K562 (cell line): Measurements from ENCODE around the gene PEAR1. TPM values are rescaled to one million over a fixed set of nuclear protein-coding genes. Genes with fewer than 3 reads are reported as not detected.

Experiments
- ATAC-seq: fragments of 200-7000 bp; cut with Tn5 transposase; 3 replicates; pipeline ENCODE4 v1.9.1; 2020; ENCODE audit warnings: moderate library complexity
- BruUV-seq: library from RNA; stranded (reverse); fragments of 400-500 nt; replicated peaks from 2 replicates; lab custom pipeline; 2021; lab: Mats Ljungman, UMichigan
- CTCF ChIA-PET: fragments of 300-600 bp; formaldehyde crosslinking; extraction: SDS; loops from one replicate; lab custom pipeline; 2021; ENCODE audit warnings: low intra/inter-chr PET ratio; lab: Yijun Ruan, JAX
- POLR2A ChIA-PET: fragments of 300-600, 350-650 bp; sonication (Branson Sonifier 250); formaldehyde crosslinking; extraction: SDS; loops from one replicate; lab custom pipeline; 2021; ENCODE audit warnings: antibody characterized with exemption, inconsistent platforms; lab: Yijun Ruan, JAX
- DNase-seq, 4 experiments: peaks; one replicate each; pipeline versions ENCODE4 v3.0.0 to v3.0.0-alpha.2; 2011 to 2018; ENCODE audit warnings: low spot score in 3 of 4, mixed read lengths in 3 of 4; ENCODE audit errors: extremely low read depth in 1 of 4
- FAIRE-seq: peaks from 2 replicates; lab custom pipeline; 2011; peaks lifted over from hg19 to GRCh38; lab: Jason Lieb, UNC
- H2AFZ ChIP-seq: 2 replicates; pipeline ENCODE4 v1.6.0; 2011; ENCODE audit warnings: low read depth, low read length, control low read depth, inconsistent platforms
- H3K27ac ChIP-seq: fragments of 200-600 bp; 3 replicates; pipeline ENCODE4 v1.8.0; 2011; ENCODE audit warnings: low read depth, mild to moderate bottlenecking, control low read depth, inconsistent platforms, low read length, moderate library complexity, mixed read lengths; ENCODE audit errors: extremely low read depth
- H3K27me3 ChIP-seq, 2 experiments: fragments of 300-600 bp in 1 of 2; 2 replicates in 1 of 2; 3 replicates in 1 of 2; pipeline versions ENCODE4 v1.6.0 to v1.8.0; 2011; ENCODE audit warnings: inconsistent platforms in 2 of 2, low read length in 2 of 2, mild to moderate bottlenecking in 1 of 2, mixed read lengths in 1 of 2, moderate library complexity in 1 of 2; ENCODE audit not compliant: control insufficient read depth in 2 of 2, insufficient read depth in 2 of 2
- H3K36me3 ChIP-seq: fragments of 300-600 bp; 3 replicates; pipeline ENCODE4 v1.8.0; 2011; ENCODE audit warnings: mild to moderate bottlenecking, low read length, inconsistent platforms; ENCODE audit not compliant: control insufficient read depth, insufficient read depth
- H3K4me1 ChIP-seq, 2 experiments: fragments of 200-600 bp in 1 of 2; replicated peaks in 1 of 2; 2 replicates in 1 of 2; 3 replicates in 1 of 2; pipeline versions ENCODE4 v1.5.1 to v1.8.0; 2011; ENCODE audit warnings: inconsistent platforms in 2 of 2, low read length in 2 of 2, mild to moderate bottlenecking in 1 of 2, mixed read lengths in 1 of 2, moderate library complexity in 1 of 2; ENCODE audit not compliant: control insufficient read depth in 2 of 2, insufficient read depth in 2 of 2
- H3K4me2 ChIP-seq: 2 replicates; pipeline ENCODE4 v1.6.1; 2011; ENCODE audit warnings: low read length, control low read depth, inconsistent platforms, mixed read lengths; ENCODE audit not compliant: insufficient read depth
- H3K4me3 ChIP-seq: fragments of 200-600 bp; sonication (generic), shearing (Covaris generic); 2 replicates; pipeline ENCODE4 v1.5.1; 2016; ENCODE audit warnings: control low read depth, inconsistent platforms
- H3K79me2 ChIP-seq: fragments of 200-600 bp; 3 replicates; pipeline ENCODE4 v1.8.0; 2011; ENCODE audit warnings: low read length, inconsistent platforms; ENCODE audit not compliant: control insufficient read depth, insufficient read depth
- H3K9ac ChIP-seq, 2 experiments: 2 replicates each; pipeline versions ENCODE4 v1.6.0 to v1.6.1; 2011; ENCODE audit warnings: low read depth in 2 of 2, low read length in 2 of 2, control low read depth in 1 of 2, inconsistent platforms in 1 of 2, mild to moderate bottlenecking in 1 of 2, mixed read lengths in 1 of 2; ENCODE audit not compliant: insufficient read depth in 1 of 2
- H3K9me1 ChIP-seq: one replicate; pipeline ENCODE4 v1.6.0; 2011; ENCODE audit warnings: inconsistent platforms, mild to moderate bottlenecking, low read length, moderate library complexity; ENCODE audit not compliant: control insufficient read depth, insufficient read depth
- H3K9me3 ChIP-seq: replicated peaks from 2 replicates; pipeline ENCODE4 v1.5.1; 2011; ENCODE audit warnings: low read depth, low read length, inconsistent platforms; ENCODE audit not compliant: control insufficient read depth, insufficient read depth
- H4K20me1 ChIP-seq: replicated peaks from 2 replicates; pipeline ENCODE4 v1.6.1; 2011; ENCODE audit warnings: low read length, inconsistent platforms, mixed read lengths; ENCODE audit not compliant: control insufficient read depth, insufficient read depth
- CBFA2T3 ChIP-seq: fragments of 450-650 bp; IDR thresholded peaks from 2 replicates; pipeline ENCODE4 v1.6.1; 2017
- CBX8 ChIP-seq: fragments of 200-600 bp; sonication (generic); IDR thresholded peaks from 2 replicates; pipeline ENCODE4 v1.6.1; 2012; ENCODE audit warnings: borderline replicate concordance, mixed run types, low read depth, mild to moderate bottlenecking, moderate library complexity, mixed read lengths, low read length, control low read depth, inconsistent platforms; ENCODE audit not compliant: poor library complexity, severe bottlenecking; ENCODE audit errors: extremely low read depth
- CTCF ChIP-seq, 3 experiments: IDR thresholded peaks in 2 of 3; conservative IDR thresholded peaks in 1 of 3; 2 replicates each; pipeline ENCODE4 v1.5.1; 2011 to 2012; ENCODE audit warnings: low read length in 3 of 3, mild to moderate bottlenecking in 3 of 3, control low read depth in 2 of 3, improper control_type of control experiment in 1 of 3, inconsistent platforms in 1 of 3, low read depth in 1 of 3, mixed read lengths in 1 of 3, moderate library complexity in 1 of 3; ENCODE audit not compliant: insufficient read depth in 2 of 3
- GABPA ChIP-seq: fragments of 200-800 bp; sonication (Bioruptor generic); conservative IDR thresholded peaks from 2 replicates; pipeline ENCODE4 v1.6.1; 2016; ENCODE audit warnings: low read depth, missing genetic modification characterization, missing compliant biosample characterization
- ID3 ChIP-seq, 2 experiments: fragments of 250-450 bp in 1 of 2; fragments of 450-650 bp in 1 of 2; sonication (Bioruptor Pico) in 1 of 2; IDR thresholded peaks; 2 replicates each; pipeline versions ENCODE4 v1.6.1 to v1.8.0; 2016 to 2021; ENCODE audit warnings: mild to moderate bottlenecking in 2 of 2, moderate library complexity in 2 of 2, missing compliant biosample characterization in 1 of 2, missing genetic modification characterization in 1 of 2
- MIER1 ChIP-seq: fragments of 450-650 bp; IDR thresholded peaks from 2 replicates; pipeline ENCODE4 v1.6.1; 2016; ENCODE audit warnings: antibody characterized with exemption, mild to moderate bottlenecking, low read depth
- NFE2 ChIP-seq: IDR thresholded peaks from 2 replicates; pipeline ENCODE4 v1.6.1; 2014; ENCODE audit warnings: antibody characterized with exemption, low read depth
- NFIC ChIP-seq: fragments of 450-650 bp; IDR thresholded peaks from 2 replicates; pipeline ENCODE4 v1.6.1; 2017; ENCODE audit warnings: mild to moderate bottlenecking, inconsistent platforms
- NR2C2 ChIP-seq, 2 experiments: fragments of 200-800 bp in 1 of 2; sonication (Bioruptor generic) in 1 of 2; sonication (generic) in 1 of 2; formaldehyde crosslinking in 1 of 2; IDR thresholded peaks; 2 replicates each; pipeline versions ENCODE4 v1.6.1 to v1.8.0; 2016 to 2022; ENCODE audit warnings: mild to moderate bottlenecking in 1 of 2, missing compliant biosample characterization in 1 of 2, missing genetic modification characterization in 1 of 2, missing genetic modification reagents in 1 of 2
- POU5F1 ChIP-seq: fragments of 150-350 bp; IDR thresholded peaks from 2 replicates; pipeline ENCODE4 v1.6.1; 2014; ENCODE audit warnings: borderline replicate concordance, low read length, low read depth, mild to moderate bottlenecking; ENCODE audit not compliant: partially characterized antibody
- RNF2 ChIP-seq: sonication (generic); IDR thresholded peaks from 2 replicates; pipeline ENCODE4 v1.6.1; 2016
- ZBTB7A ChIP-seq: IDR thresholded peaks from 2 replicates; pipeline ENCODE4 v1.6.1; 2011; ENCODE audit warnings: low read depth, mild to moderate bottlenecking, low read length, moderate library complexity, borderline replicate concordance; ENCODE audit not compliant: control insufficient read depth
- ZKSCAN1 ChIP-seq: fragments of 150-350 bp; IDR thresholded peaks from 2 replicates; pipeline ENCODE4 v1.6.1; 2016; ENCODE audit warnings: low read depth, low read length
- ZNF354B ChIP-seq: fragments of 250-450 bp; sonication (Bioruptor Pico); IDR thresholded peaks from 2 replicates; pipeline ENCODE4 v1.4.0; 2020
- ZNF586 ChIP-seq: fragments of 450-650 bp; formaldehyde crosslinking; conservative IDR thresholded peaks from 2 replicates; pipeline ENCODE4 v1.4.0; 2020; ENCODE audit warnings: mild to moderate bottlenecking, moderate library complexity
- WGBS: fragments of 100-300 bp; shearing (Covaris generic); methylation state at CpG from one replicate; pipeline ENCODE4 v1.1.6; 2016; ENCODE audit warnings: low coverage, mixed read lengths; ENCODE audit not compliant: insufficient coverage; ENCODE audit errors: missing lambda C conversion rate; 5-methylcytosine and 5-hydroxymethylcytosine counted together
- in situ Hi-C: fragments of 300-500 bp; cut with MboI; formaldehyde crosslinking; loops from 4 replicates; pipeline ENCODE4 v1.15.0; 2018; ENCODE audit warnings: inconsistent platforms, mixed read lengths
- intact Hi-C: fragments of 100-400 bp; cut with micrococcal nuclease; formaldehyde crosslinking; loops from 2 replicates; pipeline ENCODE4 v1.14.2; 2022
- polyA plus RNA-seq, 8 experiments: library from polyadenylated mRNA; depleted of rRNA in 4 of 8; stranded (reverse) in 5 of 8; unstranded in 3 of 8; fragments of >200 nt; fragmentation: Nextera tagmentation in 2 of 8; fragmentation: Illumina TruSeq in 1 of 8; extraction: Ambion mirVana in 2 of 8; extraction: Trizol in 1 of 8; gene quantifications; 2 replicates each; pipeline versions ENCODE4 v1.2.1 to v1.2.3, GENCODE V29; 2011 to 2014; ENCODE audit warnings: inconsistent platforms in 1 of 8, missing spikeins in 1 of 8
- total RNA-seq, 7 experiments: library from RNA; depleted of rRNA in 6 of 7; stranded (reverse); fragments of >200 nt in 6 of 7; fragmentation: Illumina TruSeq in 2 of 7; extraction: Trizol in 2 of 7; gene quantifications; 2 replicates each; pipeline versions ENCODE4 v1.2.1 to v1.2.3, GENCODE V29; 2011 to 2021; ENCODE audit warnings: low replicate concordance in 1 of 7

PEAR1 gene
- total and polyA plus RNA-seq, 9 of the 15 experiments (the other 6 are each of a cell fraction or from before 2014, with no cell fraction given) = 0.87 to 13.9 (median 6.1) TPM

DNA sequence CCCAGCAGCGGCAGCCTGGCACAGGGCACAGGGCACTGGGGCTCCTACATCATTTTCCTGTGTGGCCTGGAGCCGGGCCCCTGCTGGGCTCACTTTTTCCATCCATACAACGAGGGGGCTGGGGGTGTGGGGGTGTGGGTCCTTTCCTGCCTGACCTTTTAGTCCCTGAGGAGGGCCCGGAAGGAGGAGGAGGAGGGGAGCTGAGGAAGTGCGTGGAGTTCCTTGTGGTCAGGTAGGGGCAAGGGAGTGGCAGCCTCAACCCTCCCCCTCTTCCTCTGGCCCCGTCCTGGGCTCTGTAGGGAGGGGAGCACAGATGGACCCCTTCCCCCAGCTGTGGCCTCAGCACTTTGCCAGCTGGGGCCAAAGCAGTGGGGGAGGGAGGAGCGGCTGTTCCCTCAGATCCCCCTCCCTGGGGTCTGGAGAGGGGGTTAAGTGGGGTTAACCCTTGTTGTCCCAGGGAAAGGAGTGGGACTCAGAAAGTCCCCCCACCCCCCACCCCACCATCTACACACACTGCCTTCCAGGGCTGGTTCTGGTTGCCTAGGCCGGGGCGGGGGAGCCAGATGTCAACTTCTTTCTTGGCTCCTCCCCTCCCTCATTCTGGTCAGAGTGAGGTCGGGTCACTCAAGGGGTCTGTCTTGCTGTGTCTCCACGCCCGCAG lies 27.1 kb upstream of the PEAR1 start:
- H3K4me3 ChIP-seq = no peak overlapping the region
- H3K4me2 ChIP-seq = peak overlapping the region; percentile 36; the same call in 1 of the 2 replicates
- 24% methylated on average over 7 of the region's 12 CpGs for WGBS
- H3K27ac ChIP-seq = peak overlapping the region; percentile 31; the same call in 2 of the 3 replicates
- no peak for FAIRE-seq
- H3K36me3 ChIP-seq = peaks cover 5% of the 10 kb centered on the region; the same call in 2 of the 3 replicates
- BruUV-seq = no TSS peak
- in situ Hi-C loops (no loop called here), intact Hi-C loops (no loop called here)
- ChIA-PET CTCF (no interaction called here), POLR2A (interaction anchor here (0.8 kb wide), 1 partner anchor 205 kb away, joined by 4 read pairs; no protein-coding TSS in a partner anchor)
- peak; percentile 30 for ATAC-seq
- peak overlapping the region; percentile 56 for H2AFZ ChIP-seq
- H3K27me3 ChIP-seq = no peaks in the 10 kb centered on the region
- peaks cover 37% of the 10 kb centered on the region; the same call in 2 of the 3 replicates for H3K79me2 ChIP-seq
- H3K9me1 ChIP-seq = peaks cover 4% of the 10 kb centered on the region
- peak; percentile 65 to 75 (median 72) for DNase-seq
- H3K4me1 ChIP-seq = peaks cover 78 to 79% of the 10 kb centered on the region in 2 experiments
- no peaks in the 10 kb centered on the region for H4K20me1 ChIP-seq
- no peaks in the 10 kb centered on the region for H3K9me3 ChIP-seq
- peak overlapping the region in 1 of 2 experiments; percentile 72; a peak in 3 of 4 replicates for H3K9ac ChIP-seq
- TF ChIP-seq ZNF586 (CRISPR knock-in tag) = no peak
- TF ChIP-seq NFE2 = 0 out of 2 replicates have a peak, but pooled peaks have one; percentile 9
- TF ChIP-seq CTCF (IDR thresholded peaks at IDR 0.05 in 2 of 3, conservative IDR thresholded peaks at IDR 0.05 in 1 of 3; ENCODE audit: insufficient read depth in 2 of 3, low read depth in 1 of 3, low read length in 3 of 3) = no peak
- peak; percentile 77; the same call in 1 of the 2 replicates for TF ChIP-seq ZBTB7A
- no peak for TF ChIP-seq ID3 (CRISPR knock-in tag; IDR thresholded peaks at IDR 0.05)
- peak; percentile 71; the same call in 1 of the 2 replicates for TF ChIP-seq ID3 (tag; IDR thresholded peaks at IDR 0.05)
- no peak for TF ChIP-seq ZNF354B (CRISPR knock-in tag)
- TF ChIP-seq NFIC = 0 out of 2 replicates have a peak, but pooled peaks have one; percentile 7
- TF ChIP-seq POU5F1 = no peak
- no peak for TF ChIP-seq MIER1
- no peak for TF ChIP-seq CBX8
- TF ChIP-seq CBFA2T3 = peak; percentile 50
- no peak for TF ChIP-seq ZKSCAN1
- TF ChIP-seq GABPA (tag) = peak; percentile 46; the same call in 1 of the 2 replicates
- TF ChIP-seq RNF2 = peak; percentile 82; the same call in 1 of the 2 replicates
- TF ChIP-seq NR2C2 (CRISPR knock-in tag; IDR thresholded peaks at IDR 0.05) = no peak
- TF ChIP-seq NR2C2 (tag; IDR thresholded peaks at IDR 0.05) = peak; percentile 54; the same call in 1 of the 2 replicates
